ENCODE data around the gene CLASP2.
"Not testable (repeated sequence)": the region's sequence is repeated elsewhere in the genome, so short reads cannot be mapped to it uniquely, and the experiment has no call there.

Gene CLASP2

GRCh38 chr3:33687406-33688010 lies 30.5 kb downstream of the CLASP2 start:
- no peak for DNase-seq (ENCODE audit: low read depth)

GRCh38 chr3:33682770-33683169 lies 35.3 kb downstream of the CLASP2 start:
- DNase-seq (ENCODE audit: low read depth) = no peak

GRCh38 chr3:33681667-33682066 lies 36.4 kb downstream of the CLASP2 start:
- DNase-seq (ENCODE audit: low read depth) = no peak

DNA sequence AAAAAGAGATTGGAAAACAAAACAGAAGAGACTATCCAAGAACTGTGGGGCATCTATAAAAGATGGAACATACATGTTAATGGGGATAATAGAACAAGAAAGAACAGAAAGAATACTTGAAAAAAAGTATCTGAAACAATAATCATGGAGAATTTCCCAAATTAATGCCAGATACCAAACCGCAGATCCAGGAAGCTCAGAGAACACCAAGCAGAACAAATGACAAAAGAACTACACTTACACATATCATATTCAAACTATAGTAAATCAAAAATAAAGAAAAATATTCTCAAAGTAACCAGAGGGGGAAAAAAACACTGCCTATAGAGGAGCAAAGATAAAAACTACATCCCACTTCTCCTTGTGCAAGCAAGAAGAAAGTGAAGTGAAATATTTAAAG lies 40.0 kb downstream of the CLASP2 start:
- DNase-seq (ENCODE audit: low read depth) = no peak

DNA sequence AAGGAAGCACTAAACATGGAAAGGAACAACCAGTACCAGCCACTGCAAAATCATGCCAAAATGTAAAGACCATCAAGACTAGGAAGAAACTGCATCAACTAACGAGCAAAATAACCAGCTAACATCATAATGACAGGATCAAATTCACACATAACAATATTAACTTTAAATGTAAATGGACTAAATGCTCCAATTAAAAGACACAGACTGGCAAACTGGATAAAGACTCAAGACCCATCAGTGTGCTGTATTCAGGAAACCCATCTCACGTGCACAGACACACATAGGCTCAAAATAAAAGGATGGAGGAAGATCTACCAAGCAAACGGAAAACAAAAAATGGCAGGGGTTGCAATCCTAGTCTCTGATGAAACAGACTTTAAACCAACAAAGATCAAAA lies 44.6 kb downstream of the CLASP2 start:
- not testable (repeated sequence) for DNase-seq (ENCODE audit: low read depth)

DNA sequence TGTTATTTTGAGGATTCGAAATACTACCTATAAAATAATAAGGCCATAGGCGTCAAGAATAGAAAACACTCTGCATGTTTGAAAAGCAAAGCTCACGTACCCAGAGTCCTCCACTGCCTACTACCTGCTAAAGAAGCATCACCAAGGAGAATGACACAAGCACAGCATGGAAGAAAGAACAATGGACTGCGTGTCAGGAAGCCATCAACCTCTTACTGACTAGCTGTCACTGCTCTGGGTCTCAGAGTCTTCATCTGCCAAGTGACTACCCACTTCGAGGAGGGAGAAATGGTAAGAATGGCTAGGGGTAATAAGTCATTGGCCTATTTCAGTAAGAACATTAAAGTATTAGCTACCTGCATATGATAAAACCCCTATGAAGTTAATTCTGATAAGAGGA lies 49.4 kb downstream of the CLASP2 start:
- no peak for DNase-seq (ENCODE audit: low read depth)

- DNase-seq (ENCODE audit: low read depth) = no peak
Measured at GRCh38 chr3:33665294-33665693, 52.8 kb downstream of the CLASP2 start.

DNA sequence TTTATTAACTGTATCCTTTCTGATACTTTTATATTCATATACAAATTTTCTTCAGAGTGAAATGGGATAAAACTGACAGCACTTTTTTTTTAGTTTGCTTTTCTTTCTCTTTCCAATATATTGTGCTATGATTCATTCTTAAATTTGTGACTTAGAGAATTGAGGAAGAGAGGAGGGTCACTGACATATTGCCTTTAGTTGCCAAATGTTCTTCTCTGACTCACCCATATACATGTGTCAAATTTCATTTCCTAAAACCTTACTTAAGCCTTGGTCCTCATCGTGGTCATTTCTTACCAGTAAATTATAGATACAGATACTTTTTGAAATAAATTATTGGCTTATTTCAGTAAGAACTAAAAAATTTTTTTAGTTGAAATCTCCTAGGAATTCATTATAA lies 53.9 kb downstream of the CLASP2 start:
- peak; percentile 58 for DNase-seq (ENCODE audit: low read depth)

DNA sequence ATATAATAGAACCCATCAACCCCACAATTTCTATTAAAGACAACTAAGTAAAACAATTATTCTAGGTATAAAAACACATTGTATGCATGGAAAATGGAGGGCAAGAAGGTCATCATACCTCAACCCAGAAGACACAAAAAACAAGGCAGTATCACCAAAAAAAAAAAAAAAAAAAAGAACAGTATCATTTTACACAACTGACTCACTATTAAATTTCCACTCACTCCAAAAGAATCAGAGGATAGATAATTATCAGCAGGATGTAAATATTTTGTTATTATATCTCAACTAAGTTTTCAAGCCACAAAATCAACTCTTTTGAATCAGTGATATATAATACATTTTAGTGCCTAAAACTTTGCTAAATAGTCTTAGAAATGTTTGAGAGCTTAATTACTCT lies 55.0 kb downstream of the CLASP2 start:
- no peak for DNase-seq (ENCODE audit: low read depth)

DNA sequence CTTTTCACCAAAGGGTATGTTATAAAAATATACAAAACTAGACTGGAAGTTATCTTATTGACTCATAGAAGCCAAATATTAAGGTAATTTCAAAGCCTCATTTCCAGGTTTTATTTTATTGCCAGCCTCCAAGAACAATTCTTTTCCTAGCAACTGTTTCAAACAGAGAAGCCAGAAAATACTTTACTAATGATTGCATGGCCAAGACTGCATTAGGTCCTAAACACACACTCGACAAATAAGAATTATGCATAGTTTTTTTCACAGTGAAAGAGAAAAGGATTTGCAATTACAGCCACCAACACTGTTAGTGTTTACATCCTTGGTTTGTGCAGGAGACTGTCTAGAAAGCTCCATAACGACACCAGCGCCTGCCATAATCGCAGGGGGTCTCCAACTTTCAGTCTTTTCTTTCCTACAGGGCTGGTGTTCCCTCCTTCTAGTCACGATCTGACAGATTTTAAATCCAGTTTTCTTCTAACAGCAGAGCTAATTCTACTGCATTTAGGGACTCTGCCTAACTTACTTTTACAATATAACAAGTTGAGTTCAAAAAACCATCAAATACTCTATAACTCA lies 58.1 kb downstream of the CLASP2 start:
- DNase-seq (ENCODE audit: low read depth) = no peak

DNA sequence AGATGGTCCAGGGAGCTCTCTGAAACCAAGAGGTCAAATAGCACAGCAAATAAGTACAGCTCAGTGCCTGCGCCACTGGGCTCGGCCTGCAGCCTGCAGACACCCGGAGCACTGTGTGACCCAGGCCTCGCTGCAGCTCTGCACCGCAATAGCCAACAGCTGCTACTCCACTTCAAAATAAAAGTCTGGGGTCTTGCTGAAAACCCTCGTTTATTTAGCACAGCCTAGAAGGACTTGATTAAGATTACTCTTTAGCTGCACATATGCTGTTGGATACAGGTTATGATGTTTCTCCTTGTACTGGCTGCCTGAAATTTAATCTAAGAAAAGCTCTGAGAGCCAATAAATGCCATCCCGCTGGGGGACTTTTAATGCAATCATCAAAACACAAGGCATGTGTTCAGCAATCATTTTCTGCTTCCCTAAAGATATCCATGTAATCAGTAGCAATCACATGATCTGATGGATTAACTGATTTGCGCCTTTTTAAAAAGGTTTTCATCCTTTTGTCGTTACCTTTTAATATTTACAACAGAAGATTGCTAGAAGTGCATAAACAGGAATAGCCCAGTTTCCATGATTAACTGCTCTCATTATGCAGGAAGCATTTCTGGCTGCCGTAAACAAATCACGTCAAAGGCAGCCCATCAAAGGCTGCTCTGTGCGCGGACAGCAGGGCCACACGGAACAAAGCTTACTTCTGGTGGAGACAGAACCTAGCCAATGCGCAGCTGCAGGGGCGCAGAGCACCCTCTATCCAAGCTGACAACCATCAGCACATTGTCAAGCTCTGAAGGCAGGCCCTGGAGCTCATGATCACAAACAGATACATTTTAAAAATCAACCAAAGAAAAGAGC lies 58.8 kb downstream of the CLASP2 start:
- peak; percentile 24 for DNase-seq (ENCODE audit: low read depth)

DNA sequence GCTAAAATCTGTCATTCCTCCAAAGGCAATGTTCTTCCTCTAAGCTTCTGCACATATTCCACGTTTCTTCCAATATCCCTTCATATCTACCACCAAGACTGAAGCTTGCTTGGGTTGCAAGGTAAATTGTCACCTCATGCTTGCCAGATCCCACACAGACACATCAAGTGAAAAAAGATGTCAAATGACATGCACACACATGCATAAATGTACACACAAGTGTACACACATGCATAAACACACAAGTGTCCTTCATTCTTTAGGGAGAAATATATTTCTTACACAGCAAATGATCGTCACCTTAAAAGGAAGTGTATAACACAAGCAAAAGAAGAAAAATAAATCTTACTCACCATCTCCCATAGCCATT lies 59.4 kb downstream of the CLASP2 start:
- DNase-seq (ENCODE audit: low read depth) = no peak

DNA sequence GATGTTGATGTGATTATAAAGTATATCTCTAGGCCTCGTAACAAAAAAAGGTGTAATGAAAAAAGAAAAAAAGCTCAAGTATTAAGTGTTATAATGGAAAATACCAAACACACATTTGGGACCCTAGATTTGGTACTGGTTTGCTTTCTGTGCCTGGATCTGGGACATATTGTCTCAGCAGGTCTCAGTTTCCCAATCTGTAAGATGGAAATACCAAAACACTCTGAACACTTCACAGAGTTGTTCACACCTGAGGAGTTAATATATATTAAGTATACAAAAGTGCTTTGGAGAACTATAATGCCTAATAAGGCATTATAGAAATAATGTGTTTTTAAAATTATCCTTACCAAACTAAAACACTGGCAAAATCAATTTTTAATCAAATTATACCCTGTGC lies 60.0 kb downstream of the CLASP2 start:
- no peak for DNase-seq (ENCODE audit: low read depth)

- no peak for DNase-seq (ENCODE audit: low read depth)
Measured at GRCh38 chr3:33652736-33653135, 65.3 kb downstream of the CLASP2 start.

GRCh38 chr3:33651101-33651500 lies 67.0 kb downstream of the CLASP2 start:
- not testable (repeated sequence) for DNase-seq (ENCODE audit: low read depth)

GRCh38 chr3:33650495-33650894 lies 67.6 kb downstream of the CLASP2 start:
- no peak for DNase-seq (ENCODE audit: low read depth)

DNA sequence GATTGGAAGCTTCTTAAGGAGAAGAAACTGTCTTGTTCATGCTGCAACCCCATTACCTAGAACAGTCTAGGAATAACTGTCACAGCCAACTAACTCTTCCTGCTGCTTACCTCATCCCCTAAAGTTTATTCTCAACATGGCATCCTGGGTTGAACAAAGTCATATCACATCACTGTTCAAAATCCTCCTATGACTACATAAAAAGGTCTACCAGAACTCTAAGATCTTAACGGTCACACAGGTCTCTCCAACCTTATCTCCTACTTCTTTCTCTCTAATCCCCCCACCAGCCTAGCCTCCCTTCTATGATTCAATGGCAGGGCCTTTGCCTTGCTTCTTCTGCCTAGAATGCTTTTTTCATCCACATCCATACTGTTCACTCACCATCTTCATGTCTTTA lies 69.3 kb downstream of the CLASP2 start:
- no peak for DNase-seq (ENCODE audit: low read depth)

DNA sequence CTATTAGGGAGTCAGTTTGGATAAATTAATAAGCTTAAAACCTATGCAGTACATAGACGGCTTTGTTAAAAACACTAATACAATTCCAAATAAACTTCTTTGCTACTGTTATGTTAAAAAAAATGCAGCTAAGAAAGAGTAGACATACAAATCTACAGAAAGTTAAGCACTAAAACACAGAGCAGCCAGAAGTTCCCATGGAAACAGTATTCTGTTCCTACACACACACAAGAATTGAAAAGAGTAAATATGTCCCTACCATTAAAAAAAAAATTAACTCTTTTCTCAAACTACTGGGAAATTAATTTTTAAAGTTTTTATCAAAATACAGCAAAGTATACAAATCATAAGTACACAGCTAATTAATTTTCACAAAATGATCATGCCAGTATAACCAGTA lies 71.6 kb downstream of the CLASP2 start:
- no peak for DNase-seq (ENCODE audit: low read depth)

- no peak for DNase-seq (ENCODE audit: low read depth)
Measured at GRCh38 chr3:33645060-33645647, 72.9 kb downstream of the CLASP2 start.

DNA sequence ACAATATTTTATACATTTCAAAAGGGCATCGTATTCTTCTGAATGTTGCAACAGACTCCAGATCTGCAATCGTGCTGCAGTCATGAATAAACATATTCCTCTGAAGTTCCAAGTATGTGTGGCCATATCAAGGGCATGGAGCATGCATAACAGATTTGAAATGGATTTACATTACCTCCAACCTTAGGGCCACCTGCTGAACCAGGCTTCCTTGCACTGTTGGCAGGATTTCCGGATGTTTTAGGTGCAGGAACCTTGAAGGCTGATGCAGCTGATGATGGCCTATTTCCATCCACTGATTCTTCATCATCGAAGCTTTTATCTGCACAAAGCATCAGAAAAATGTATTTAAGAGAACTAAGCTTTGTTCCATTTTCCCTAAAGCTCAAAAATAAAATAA lies 73.5 kb downstream of the CLASP2 start:
- DNase-seq (ENCODE audit: low read depth) = no peak

- DNase-seq (ENCODE audit: low read depth) = no peak
Measured at GRCh38 chr3:33642806-33643205, 75.2 kb downstream of the CLASP2 start.

- no peak for DNase-seq (ENCODE audit: low read depth)
Measured at GRCh38 chr3:33639889-33640288, 78.2 kb downstream of the CLASP2 start.

DNA sequence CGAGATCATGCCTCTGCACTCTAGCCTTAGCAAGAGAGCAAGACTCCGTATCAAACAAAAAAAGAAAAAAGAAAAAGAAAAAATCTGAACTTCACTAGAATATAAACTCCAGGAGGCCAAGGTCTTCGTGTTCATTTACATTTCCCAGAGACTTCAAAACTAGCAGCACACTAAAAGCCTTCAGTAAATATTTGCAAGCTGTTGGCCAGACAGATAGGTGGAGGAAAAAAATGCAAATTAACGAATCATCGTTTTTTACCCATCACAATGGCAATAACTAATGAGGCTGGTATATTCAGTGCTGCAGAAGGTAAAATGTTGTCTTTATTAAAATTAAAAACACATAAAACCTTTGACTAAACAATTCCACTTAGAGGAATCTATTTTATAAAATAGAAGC lies 80.6 kb downstream of the CLASP2 start:
- DNase-seq (ENCODE audit: low read depth) = no peak

Measured in GM04504 (cell line).